ENCODE results near the gene SPRED2.

Gene SPRED2

DNA sequence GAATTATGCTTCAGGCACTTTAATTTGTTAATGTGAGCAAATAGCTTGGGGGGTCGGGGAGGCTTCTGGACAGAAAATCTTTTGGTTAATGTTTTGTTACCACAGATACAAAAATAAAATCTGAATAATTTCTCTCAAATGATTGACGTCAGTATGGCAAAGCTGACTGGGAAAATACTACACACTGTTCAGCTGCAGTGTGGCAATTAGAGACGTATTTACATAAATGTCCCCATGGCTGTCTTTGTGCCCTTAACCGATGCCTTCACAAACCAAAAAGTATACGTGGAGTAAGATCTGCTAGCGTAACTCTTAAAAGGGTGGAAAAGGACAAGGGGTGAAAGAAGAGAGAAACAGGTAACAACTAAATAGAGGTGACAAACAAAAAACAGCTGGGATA is 121.3 kb downstream of the SPRED2 start:
- H3K4me3 ChIP-seq (ENCODE audit: low read depth, low read length): no peak overlapping the region
- DNase-seq (ENCODE audit: low read depth): no peak
- TF ChIP-seq POLR2A (IDR thresholded peaks at IDR 0.05; ENCODE audit: extremely low read depth, insufficient read length) (no peak), MYC (IDR thresholded peaks at IDR 0.05; ENCODE audit: low read depth, low read length) (no peak)
- TF ChIP-seq, protein P1, sequence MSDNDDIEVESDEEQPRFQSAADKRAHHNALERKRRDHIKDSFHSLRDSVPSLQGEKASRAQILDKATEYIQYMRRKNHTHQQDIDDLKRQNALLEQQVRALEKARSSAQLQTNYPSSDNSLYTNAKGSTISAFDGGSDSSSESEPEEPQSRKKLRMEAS (IDR thresholded peaks at IDR 0.05; ENCODE audit: low read depth, low read length): no peak
- TF ChIP-seq, protein P2, sequence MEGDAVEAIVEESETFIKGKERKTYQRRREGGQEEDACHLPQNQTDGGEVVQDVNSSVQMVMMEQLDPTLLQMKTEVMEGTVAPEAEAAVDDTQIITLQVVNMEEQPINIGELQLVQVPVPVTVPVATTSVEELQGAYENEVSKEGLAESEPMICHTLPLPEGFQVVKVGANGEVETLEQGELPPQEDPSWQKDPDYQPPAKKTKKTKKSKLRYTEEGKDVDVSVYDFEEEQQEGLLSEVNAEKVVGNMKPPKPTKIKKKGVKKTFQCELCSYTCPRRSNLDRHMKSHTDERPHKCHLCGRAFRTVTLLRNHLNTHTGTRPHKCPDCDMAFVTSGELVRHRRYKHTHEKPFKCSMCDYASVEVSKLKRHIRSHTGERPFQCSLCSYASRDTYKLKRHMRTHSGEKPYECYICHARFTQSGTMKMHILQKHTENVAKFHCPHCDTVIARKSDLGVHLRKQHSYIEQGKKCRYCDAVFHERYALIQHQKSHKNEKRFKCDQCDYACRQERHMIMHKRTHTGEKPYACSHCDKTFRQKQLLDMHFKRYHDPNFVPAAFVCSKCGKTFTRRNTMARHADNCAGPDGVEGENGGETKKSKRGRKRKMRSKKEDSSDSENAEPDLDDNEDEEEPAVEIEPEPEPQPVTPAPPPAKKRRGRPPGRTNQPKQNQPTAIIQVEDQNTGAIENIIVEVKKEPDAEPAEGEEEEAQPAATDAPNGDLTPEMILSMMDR (IDR thresholded peaks at IDR 0.05; ENCODE audit: low read depth, low read length): no peak

DNA sequence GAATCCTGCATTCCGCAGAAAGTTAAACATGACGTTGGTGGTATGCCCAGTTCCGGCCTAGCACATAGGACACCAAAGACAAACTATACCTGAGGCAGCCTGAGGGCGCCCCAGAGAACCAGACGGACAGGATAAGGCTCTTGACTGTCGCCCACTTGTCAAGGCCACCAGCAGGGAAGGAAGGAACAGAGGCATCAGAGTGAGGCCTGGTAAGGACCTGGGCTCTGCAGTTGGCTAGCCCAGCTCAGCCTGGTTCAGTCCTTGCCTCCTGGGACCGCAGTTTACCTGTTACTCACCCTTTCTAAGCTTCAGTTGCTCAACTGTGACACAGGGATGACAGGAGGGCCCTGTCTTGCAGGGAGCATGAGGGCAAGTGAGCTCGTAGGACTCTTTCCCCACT is 122.7 kb downstream of the SPRED2 start:
- H3K4me3 ChIP-seq (ENCODE audit: low read depth, low read length): no peak overlapping the region
- TF ChIP-seq, protein P2 (IDR thresholded peaks at IDR 0.05; ENCODE audit: low read depth, low read length): no peak
- no peak for TF ChIP-seq POLR2A (IDR thresholded peaks at IDR 0.05; ENCODE audit: extremely low read depth, insufficient read length)
- TF ChIP-seq, protein P1 (IDR thresholded peaks at IDR 0.05; ENCODE audit: low read depth, low read length): no peak
- no peak for TF ChIP-seq MYC (IDR thresholded peaks at IDR 0.05; ENCODE audit: low read depth, low read length)
- DNase-seq (ENCODE audit: low read depth): no peak

DNA sequence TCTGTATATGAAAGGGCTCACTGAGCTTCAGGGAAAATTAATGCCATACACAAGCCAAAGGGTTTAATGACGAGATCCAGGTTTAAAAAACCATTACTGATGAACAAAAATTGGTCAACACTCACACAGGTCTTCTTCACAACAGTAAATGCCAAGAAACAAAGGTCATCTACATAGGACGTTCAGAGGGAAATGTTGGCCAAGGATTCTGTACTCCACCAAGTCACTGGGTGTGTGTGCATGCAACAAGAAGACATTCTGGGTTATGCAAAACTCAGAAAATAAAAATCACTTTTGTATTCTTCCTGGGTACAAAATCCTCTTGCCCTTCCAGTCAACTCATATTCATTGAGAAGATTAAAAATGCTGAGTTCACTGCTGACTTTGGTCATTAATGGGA is 126.5 kb downstream of the SPRED2 start:
- H3K4me3 ChIP-seq (ENCODE audit: low read depth, low read length): no peak overlapping the region
- DNase-seq (ENCODE audit: low read depth): no peak
- TF ChIP-seq POLR2A (IDR thresholded peaks at IDR 0.05; ENCODE audit: extremely low read depth, insufficient read length): no peak

DNA sequence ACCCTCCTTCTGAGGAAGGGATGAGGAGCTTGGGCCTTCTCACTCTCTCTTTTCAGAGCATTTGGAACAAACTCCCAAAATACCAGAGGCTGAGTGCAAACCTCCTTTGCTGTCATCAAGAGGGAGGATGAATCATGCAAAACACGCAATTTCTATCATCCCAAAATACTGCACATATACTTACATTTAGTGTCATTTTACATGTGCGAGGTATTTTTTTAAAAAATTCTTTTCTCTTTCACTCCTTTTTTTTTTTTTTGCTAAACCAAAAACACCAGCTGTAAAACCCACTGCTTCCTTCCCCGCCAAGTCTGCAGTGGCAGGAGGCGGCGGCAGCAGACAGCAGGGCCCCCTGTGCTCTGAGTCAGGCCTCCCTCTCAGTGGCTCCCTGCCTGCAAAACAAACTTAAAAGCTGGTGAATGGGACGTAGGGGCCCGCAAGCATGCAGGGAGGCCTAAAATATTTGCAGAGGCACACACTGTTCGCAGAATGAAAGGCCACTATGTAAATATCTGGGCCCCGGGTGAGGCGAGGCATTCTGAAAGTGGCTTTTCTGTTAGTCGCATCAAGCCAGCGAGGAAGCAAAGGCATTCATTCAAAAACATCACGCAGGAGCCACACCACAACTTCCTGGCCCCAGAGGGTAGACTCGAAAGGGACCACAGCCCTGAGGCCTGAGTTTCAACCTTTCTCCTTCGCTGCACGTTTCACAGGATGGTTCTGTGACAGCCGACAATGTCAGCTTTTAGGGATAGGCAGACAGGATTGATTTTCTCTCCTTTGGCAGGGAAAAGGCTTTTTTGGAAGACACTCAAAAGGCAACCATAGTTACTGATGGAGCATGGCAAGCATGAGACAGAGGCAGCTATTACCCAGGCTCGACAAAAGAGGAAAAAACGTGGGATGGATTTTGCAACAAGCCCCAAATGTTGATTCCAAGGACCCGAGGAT is 131.4 kb downstream of the SPRED2 start:
- TF ChIP-seq, protein P2 (IDR thresholded peaks at IDR 0.05; ENCODE audit: low read depth, low read length): no peak
- TF ChIP-seq POLR2A (IDR thresholded peaks at IDR 0.05; ENCODE audit: extremely low read depth, insufficient read length) (no peak), MYC (IDR thresholded peaks at IDR 0.05; ENCODE audit: low read depth, low read length) (no peak)
- TF ChIP-seq, protein P1 (IDR thresholded peaks at IDR 0.05; ENCODE audit: low read depth, low read length): no peak; the same call in 1 of the 2 replicates
- peak; percentile 84 for DNase-seq (ENCODE audit: low read depth)
- peak overlapping the region; percentile 0 for H3K4me3 ChIP-seq (ENCODE audit: low read depth, low read length)

DNA sequence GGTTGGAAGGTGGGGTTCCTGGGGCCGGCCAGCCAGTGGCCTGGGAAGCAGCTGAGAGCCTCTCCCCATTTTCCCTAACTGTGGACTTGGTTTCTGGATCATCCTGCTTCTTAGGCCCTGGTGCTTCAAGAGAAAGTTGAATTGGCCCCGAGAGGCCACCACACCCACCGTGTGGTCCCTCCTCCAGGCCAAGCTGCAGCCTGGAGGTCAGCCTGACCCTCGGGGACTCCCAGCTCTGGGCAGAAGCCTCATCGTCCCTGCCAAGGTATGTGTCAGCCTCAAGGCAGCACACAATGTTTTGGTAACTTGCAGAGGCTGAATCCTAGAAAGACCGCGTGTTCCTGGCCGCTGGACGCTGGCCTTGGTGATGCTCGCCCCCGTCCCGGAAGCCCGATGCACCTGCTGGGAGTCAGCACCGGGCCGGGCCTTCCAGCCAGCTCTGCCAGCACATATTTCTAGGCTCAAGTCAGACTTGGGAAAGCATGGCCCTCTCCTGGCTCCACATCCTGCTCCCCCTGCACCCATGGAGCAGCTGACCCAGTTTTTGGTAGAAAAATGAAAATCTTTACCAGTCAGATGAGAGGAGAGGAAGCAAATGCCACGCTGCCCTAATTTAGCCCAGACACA is 132.2 kb downstream of the SPRED2 start:
- no peak for DNase-seq (ENCODE audit: low read depth)

More for the DNA sequence above, 132.2 kb downstream of the SPRED2 start:
- TF ChIP-seq POLR2A (IDR thresholded peaks at IDR 0.05; ENCODE audit: extremely low read depth, insufficient read length): no peak
- no peak for TF ChIP-seq MYC (IDR thresholded peaks at IDR 0.05; ENCODE audit: low read depth, low read length)
- TF ChIP-seq, protein P1 (IDR thresholded peaks at IDR 0.05; ENCODE audit: low read depth, low read length): no peak
- TF ChIP-seq, protein P2 (IDR thresholded peaks at IDR 0.05; ENCODE audit: low read depth, low read length): no peak
- no peak overlapping the region for H3K4me3 ChIP-seq (ENCODE audit: low read depth, low read length)
